SK-N-SH (cell line): ENCODE measurements around the gene NFILZ. TPM values are rescaled to one million over a fixed set of nuclear protein-coding genes. Genes with fewer than 3 reads are reported as not detected.

Experiments
- CTCF ChIA-PET: fragments of 300-600, 350-600 bp; formaldehyde crosslinking; extraction: SDS; loops from one replicate; lab custom pipeline; 2021; lab: Yijun Ruan, JAX
- POLR2A ChIA-PET: fragments of 350-600 bp; sonication (Branson Sonifier 250); formaldehyde crosslinking; extraction: SDS; loops from one replicate; lab custom pipeline; 2020; ENCODE audit warnings: antibody characterized with exemption, inconsistent platforms; lab: Yijun Ruan, JAX
- DNase-seq: peaks from one replicate; pipeline ENCODE4 v3.0.0; 2012
- H2AFZ ChIP-seq: fragments of 200-600 bp; sonication (generic); 2 replicates; pipeline ENCODE4 v1.8.1; 2016; ENCODE audit warnings: antibody characterized with exemption, mild to moderate bottlenecking, low read depth
- H3F3A ChIP-seq: fragments of 200-600 bp; sonication (generic); replicated peaks from 2 replicates; pipeline ENCODE3; 2016; ENCODE audit warnings: antibody characterized with exemption, mild to moderate bottlenecking; ENCODE audit not compliant: insufficient read depth
- H3K27ac ChIP-seq, 2 experiments: fragments of 200-500 bp in 1 of 2; fragments of 200-600 bp in 1 of 2; sonication (Bioruptor generic) in 1 of 2; sonication (generic), shearing (Covaris generic) in 1 of 2; 2 replicates each; pipeline versions ENCODE4 v1.5.1 to v1.6.1; 2014 to 2016; ENCODE audit warnings: low read depth in 2 of 2, inconsistent platforms in 1 of 2, low read length in 1 of 2, mild to moderate bottlenecking in 1 of 2, mixed read lengths in 1 of 2
- H3K27me3 ChIP-seq: fragments of 200-600 bp; sonication (generic), shearing (Covaris generic); 2 replicates; pipeline ENCODE4 v1.6.1; 2016; ENCODE audit warnings: mixed run types; ENCODE audit not compliant: insufficient read depth
- H3K36me3 ChIP-seq, 2 experiments: fragments of 200-500 bp in 1 of 2; fragments of 200-600 bp in 1 of 2; sonication (Bioruptor generic) in 1 of 2; sonication (generic) in 1 of 2; replicated peaks in 1 of 2; 2 replicates each; pipeline versions ENCODE3 to v1.5.1; 2014 to 2016; ENCODE audit warnings: low read length in 1 of 2, mild to moderate bottlenecking in 1 of 2; ENCODE audit not compliant: insufficient read depth in 2 of 2, control insufficient read depth in 1 of 2
- H3K4me1 ChIP-seq, 2 experiments: fragments of 200-500 bp in 1 of 2; fragments of 200-600 bp in 1 of 2; sonication (Bioruptor generic) in 1 of 2; sonication (generic), shearing (Covaris generic) in 1 of 2; 2 replicates each; pipeline versions ENCODE4 v1.5.1 to v1.6.1; 2014 to 2016; ENCODE audit warnings: low read depth in 1 of 2, low read length in 1 of 2, mixed run types in 1 of 2; ENCODE audit not compliant: insufficient read depth in 2 of 2, control insufficient read depth in 1 of 2
- H3K4me2 ChIP-seq: fragments of 200-600 bp; sonication (generic), shearing (Covaris generic); 2 replicates; pipeline ENCODE4 v1.6.1; 2017; ENCODE audit warnings: mixed run types
- H3K4me3 ChIP-seq, 2 experiments: fragments of 200-500 bp in 1 of 2; fragments of 200-600 bp in 1 of 2; sonication (Bioruptor generic) in 1 of 2; sonication (generic), shearing (Covaris generic) in 1 of 2; 2 replicates each; pipeline versions ENCODE4 v1.5.1 to v1.8.1; 2014 to 2016; ENCODE audit warnings: low read depth in 2 of 2, inconsistent platforms in 1 of 2, low read length in 1 of 2, mild to moderate bottlenecking in 1 of 2, mixed read lengths in 1 of 2, moderate library complexity in 1 of 2
- H3K79me2 ChIP-seq: fragments of 200-600 bp; sonication (generic); 2 replicates; pipeline ENCODE4 v1.8.1; 2017; ENCODE audit warnings: mild to moderate bottlenecking; ENCODE audit not compliant: insufficient read depth
- H3K9ac ChIP-seq: fragments of 200-600 bp; sonication (generic); 2 replicates; pipeline ENCODE4 v1.6.1; 2017; ENCODE audit warnings: mixed run types
- H3K9me2 ChIP-seq: fragments of 200-600 bp; sonication (generic); 2 replicates; pipeline ENCODE4 v1.6.1; 2017; ENCODE audit warnings: mixed run types
- H3K9me3 ChIP-seq: fragments of 200-600 bp; sonication (generic); 2 replicates; pipeline ENCODE4 v1.6.1; 2017; ENCODE audit warnings: mixed run types, mild to moderate bottlenecking, moderate library complexity
- H4K20me1 ChIP-seq: fragments of 200-600 bp; sonication (generic); 2 replicates; pipeline ENCODE4 v1.6.1; 2017; ENCODE audit warnings: mild to moderate bottlenecking, mixed run types; ENCODE audit not compliant: insufficient read depth
- CTCF ChIP-seq: fragments of 200-600 bp; sonication (generic); IDR thresholded peaks from 2 replicates; pipeline ENCODE4 v1.6.1; 2017; ENCODE audit warnings: antibody characterized with exemption, mild to moderate bottlenecking, moderate library complexity
- FOXJ3 ChIP-seq: sonication (generic); formaldehyde crosslinking; IDR thresholded peaks from 2 replicates; pipeline ENCODE4 v1.5.1; 2020; ENCODE audit warnings: mild to moderate bottlenecking, missing genetic modification reagents
- FOXM1 ChIP-seq: IDR thresholded peaks from 2 replicates; pipeline ENCODE4 v1.4.0; 2012; ENCODE audit warnings: low read depth, mild to moderate bottlenecking
- JUND ChIP-seq: IDR thresholded peaks from 2 replicates; pipeline ENCODE4 v1.4.0; 2012
- NRF1 ChIP-seq: IDR thresholded peaks from 2 replicates; pipeline ENCODE4 v1.6.1; 2012; ENCODE audit warnings: low read depth, mild to moderate bottlenecking, low read length
- PBX3 ChIP-seq: IDR thresholded peaks from 2 replicates; pipeline ENCODE4; 2012
- RCOR1 ChIP-seq: fragments of 150-350 bp; IDR thresholded peaks from 2 replicates; pipeline ENCODE4 v1.6.1; 2017; ENCODE audit warnings: antibody characterized with exemption, low read length
- REST ChIP-seq: IDR thresholded peaks from 2 replicates; pipeline ENCODE4 v1.6.1; 2012; ENCODE audit warnings: mild to moderate bottlenecking, low read depth, low read length, moderate library complexity
- TAF1 ChIP-seq: IDR thresholded peaks from 2 replicates; pipeline ENCODE4 v1.6.1; 2012; ENCODE audit warnings: low read depth, mild to moderate bottlenecking, low read length, moderate library complexity, borderline replicate concordance
- whole genome bisulfite sequencing: methylation state at CpG from one replicate; pipeline ENCODE4 v1.1.6; 2017; ENCODE audit warnings: low lambda C conversion rate; 5-methylcytosine and 5-hydroxymethylcytosine counted together
- polyA plus RNA-seq, 3 experiments: library from polyadenylated mRNA; depleted of rRNA; stranded (reverse); fragments of >200 nt; gene quantifications; 2 replicates each; pipeline ENCODE4 v1.2.3, GENCODE V29; 2012

Gene NFILZ
- polyA plus RNA-seq, 1 of the 3 experiments (the other 2 are of a cell fraction) = not detected

- Histone ChIP-seq H2AFZ (no peak overlapping the region), H3K36me3 (no peaks in the 10 kb centered on the region), H3K4me3 (no peak overlapping the region), H3K4me2 (no peak overlapping the region), H3K4me1 (peaks cover 0 to 7% of the 10 kb centered on the region in 2 experiments; a peak in 1 of 4 replicates), H3F3A (no peaks in the 10 kb centered on the region), H3K79me2 (no peaks in the 10 kb centered on the region), H3K9ac (no peak overlapping the region), H3K27me3 (peaks cover 34% of the 10 kb centered on the region; the same call in 1 of the 2 replicates), H3K9me2 (no peaks in the 10 kb centered on the region), H3K9me3 (no peaks in the 10 kb centered on the region), H4K20me1 (no peaks in the 10 kb centered on the region), H3K27ac (no peak overlapping the region)
- CTCF ChIA-PET = interaction anchor here (1.0 to 8.0 kb wide), 7 partner anchors 11 to 63 kb away, joined by 3 to 49 read pairs (median 5); partner anchors contain the start of gene MYO1F
- POLR2A ChIA-PET = no interaction called here
- TF ChIP-seq RCOR1 (no peak), JUND (no peak), PBX3 (no peak), FOXJ3 (CRISPR knock-in tag) (no peak), FOXM1 (no peak), TAF1 (no peak), REST (no peak), CTCF (no peak), NRF1 (no peak)
- no peak for DNase-seq
- WGBS = 23% methylated on average over 5 of the region's 5 CpGs
Measured at GRCh38 chr19:8642561-8642960, 12.1 kb downstream of the NFILZ start.
